ENCODE results near the gene SRRM2. TPM values are rescaled to one million over a fixed set of nuclear protein-coding genes. Genes with fewer than 3 reads are reported as not detected.

Gene SRRM2
- total and polyA plus RNA-seq, 9 of the 15 experiments (the other 6 are each of a cell fraction or from before 2014, with no cell fraction given): 26.7 to 563 (median 81.1) TPM

GRCh38 chr16:2777231-2777902, 24.9 kb downstream of the SRRM2 start, which contains the start of gene ELOB (continued):
- no peak for TF ChIP-seq ZHX1 (conservative IDR thresholded peaks at IDR 0.05; ENCODE audit: low read length)
- TF ChIP-seq, protein P1, sequence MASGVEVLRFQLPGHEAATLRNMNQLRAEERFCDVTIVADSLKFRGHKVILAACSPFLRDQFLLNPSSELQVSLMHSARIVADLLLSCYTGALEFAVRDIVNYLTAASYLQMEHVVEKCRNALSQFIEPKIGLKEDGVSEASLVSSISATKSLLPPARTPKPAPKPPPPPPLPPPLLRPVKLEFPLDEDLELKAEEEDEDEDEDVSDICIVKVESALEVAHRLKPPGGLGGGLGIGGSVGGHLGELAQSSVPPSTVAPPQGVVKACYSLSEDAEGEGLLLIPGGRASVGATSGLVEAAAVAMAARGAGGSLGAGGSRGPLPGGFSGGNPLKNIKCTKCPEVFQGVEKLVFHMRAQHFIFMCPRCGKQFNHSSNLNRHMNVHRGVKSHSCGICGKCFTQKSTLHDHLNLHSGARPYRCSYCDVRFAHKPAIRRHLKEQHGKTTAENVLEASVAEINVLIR (CRISPR knock-in tag; IDR thresholded peaks at IDR 0.05): no peak
- TF ChIP-seq C11orf30 (IDR thresholded peaks at IDR 0.05; ENCODE audit: low read depth): no peak; the same call in 1 of the 2 replicates
- no peak for TF ChIP-seq PKNOX1 (IDR thresholded peaks at IDR 0.05)
- TF ChIP-seq ZSCAN29 (IDR thresholded peaks at IDR 0.05): no peak
- TF ChIP-seq PRDM10 (IDR thresholded peaks at IDR 0.05; ENCODE audit: partially characterized antibody): no peak
- TF ChIP-seq, protein P2, sequence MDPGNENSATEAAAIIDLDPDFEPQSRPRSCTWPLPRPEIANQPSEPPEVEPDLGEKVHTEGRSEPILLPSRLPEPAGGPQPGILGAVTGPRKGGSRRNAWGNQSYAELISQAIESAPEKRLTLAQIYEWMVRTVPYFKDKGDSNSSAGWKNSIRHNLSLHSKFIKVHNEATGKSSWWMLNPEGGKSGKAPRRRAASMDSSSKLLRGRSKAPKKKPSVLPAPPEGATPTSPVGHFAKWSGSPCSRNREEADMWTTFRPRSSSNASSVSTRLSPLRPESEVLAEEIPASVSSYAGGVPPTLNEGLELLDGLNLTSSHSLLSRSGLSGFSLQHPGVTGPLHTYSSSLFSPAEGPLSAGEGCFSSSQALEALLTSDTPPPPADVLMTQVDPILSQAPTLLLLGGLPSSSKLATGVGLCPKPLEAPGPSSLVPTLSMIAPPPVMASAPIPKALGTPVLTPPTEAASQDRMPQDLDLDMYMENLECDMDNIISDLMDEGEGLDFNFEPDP (CRISPR knock-in tag; IDR thresholded peaks at IDR 0.05): no peak
- TF ChIP-seq, protein P3, sequence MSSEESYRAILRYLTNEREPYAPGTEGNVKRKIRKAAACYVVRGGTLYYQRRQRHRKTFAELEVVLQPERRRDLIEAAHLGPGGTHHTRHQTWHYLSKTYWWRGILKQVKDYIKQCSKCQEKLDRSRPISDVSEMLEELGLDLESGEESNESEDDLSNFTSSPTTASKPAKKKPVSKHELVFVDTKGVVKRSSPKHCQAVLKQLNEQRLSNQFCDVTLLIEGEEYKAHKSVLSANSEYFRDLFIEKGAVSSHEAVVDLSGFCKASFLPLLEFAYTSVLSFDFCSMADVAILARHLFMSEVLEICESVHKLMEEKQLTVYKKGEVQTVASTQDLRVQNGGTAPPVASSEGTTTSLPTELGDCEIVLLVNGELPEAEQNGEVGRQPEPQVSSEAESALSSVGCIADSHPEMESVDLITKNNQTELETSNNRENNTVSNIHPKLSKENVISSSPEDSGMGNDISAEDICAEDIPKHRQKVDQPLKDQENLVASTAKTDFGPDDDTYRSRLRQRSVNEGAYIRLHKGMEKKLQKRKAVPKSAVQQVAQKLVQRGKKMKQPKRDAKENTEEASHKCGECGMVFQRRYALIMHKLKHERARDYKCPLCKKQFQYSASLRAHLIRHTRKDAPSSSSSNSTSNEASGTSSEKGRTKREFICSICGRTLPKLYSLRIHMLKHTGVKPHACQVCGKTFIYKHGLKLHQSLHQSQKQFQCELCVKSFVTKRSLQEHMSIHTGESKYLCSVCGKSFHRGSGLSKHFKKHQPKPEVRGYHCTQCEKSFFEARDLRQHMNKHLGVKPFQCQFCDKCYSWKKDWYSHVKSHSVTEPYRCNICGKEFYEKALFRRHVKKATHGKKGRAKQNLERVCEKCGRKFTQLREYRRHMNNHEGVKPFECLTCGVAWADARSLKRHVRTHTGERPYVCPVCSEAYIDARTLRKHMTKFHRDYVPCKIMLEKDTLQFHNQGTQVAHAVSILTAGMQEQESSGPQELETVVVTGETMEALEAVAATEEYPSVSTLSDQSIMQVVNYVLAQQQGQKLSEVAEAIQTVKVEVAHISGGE (CRISPR knock-in tag; IDR thresholded peaks at IDR 0.05): peak in 1 of 3 experiments; percentile 77; a peak in 2 of 6 replicates
- TF ChIP-seq IFI16 (CRISPR knock-in tag; IDR thresholded peaks at IDR 0.05): no peak
- TF ChIP-seq CEBPG (CRISPR knock-in tag; IDR thresholded peaks at IDR 0.05): no peak
- no peak for TF ChIP-seq CEBPG (tag; conservative IDR thresholded peaks at IDR 0.05 in 1 of 2, IDR thresholded peaks at IDR 0.05 in 1 of 2)
- peak; percentile 68 for TF ChIP-seq SAP30 (IDR thresholded peaks at IDR 0.05; ENCODE audit: borderline replicate concordance, insufficient read depth, low read depth, low read length, poor library complexity, severe bottlenecking)
